Measurements from ENCODE around the gene TLN1.

Gene TLN1

GRCh38 chr9:35700942-35701341, 31.1 kb downstream of the TLN1 start:
- no peak for DNase-seq

GRCh38 chr9:35700031-35700430, 32.0 kb downstream of the TLN1 start:
- DNase-seq, result no peak

- no peak for DNase-seq
These were observed 33.8 kb downstream of the TLN1 start for GRCh38 chr9:35698231-35698630.

GRCh38 chr9:35697486-35697885, 34.5 kb downstream of the TLN1 start:
- DNase-seq, result no peak

GRCh38 chr9:35696520-35697215, 35.3 kb downstream of the TLN1 start:
- DNase-seq, result peak; percentile 61

- DNase-seq, result no peak
These were observed 36.0 kb downstream of the TLN1 start for GRCh38 chr9:35695943-35696401.

GRCh38 chr9:35691757-35692301, 40.2 kb downstream of the TLN1 start:
- DNase-seq, result no peak

GRCh38 chr9:35691334-35691650, 40.7 kb downstream of the TLN1 start:
- DNase-seq, result no peak

- peak; percentile 78 for DNase-seq
These were observed 41.2 kb downstream of the TLN1 start for GRCh38 chr9:35690614-35691333.

GRCh38 chr9:35690294-35690613, 41.7 kb downstream of the TLN1 start:
- no peak for DNase-seq

GRCh38 chr9:35689542-35690293, 42.3 kb downstream of the TLN1 start, which contains the start of gene TPM2:
Gene TPM2, minus strand, starts transcription at chr9:35689925. Its CDS starts 108 bp downstream, at chr9:35689817.
- DNase-seq, result peak; percentile 72

GRCh38 chr9:35688558-35689541, 43.1 kb downstream of the TLN1 start:
- peak; percentile 38 for DNase-seq

GRCh38 chr9:35687972-35688557, 43.9 kb downstream of the TLN1 start:
- DNase-seq, result no peak

- DNase-seq, result no peak
These were observed 44.7 kb downstream of the TLN1 start for GRCh38 chr9:35687306-35687705.

GRCh38 chr9:35686222-35687203, 45.5 kb downstream of the TLN1 start:
- peak; percentile 35 for DNase-seq

GRCh38 chr9:35685506-35685905, 46.5 kb downstream of the TLN1 start:
- no peak for DNase-seq

GRCh38 chr9:35684921-35685320, 47.1 kb downstream of the TLN1 start:
- DNase-seq, result no peak

- no peak for DNase-seq
These were observed 48.7 kb downstream of the TLN1 start for GRCh38 chr9:35683323-35683722.

GRCh38 chr9:35682520-35683315, 49.3 kb downstream of the TLN1 start:
- DNase-seq, result no peak

GRCh38 chr9:35682051-35682450, 49.9 kb downstream of the TLN1 start:
- no peak for DNase-seq

Measured in eye (tissue), 1 donor.